WTC11 (cell line): ENCODE measurements around the gene BPIFB2. TPM values are rescaled to one million over a fixed set of nuclear protein-coding genes. Genes with fewer than 3 reads are reported as not detected.

ENCODE experiments used
- ATAC-seq: fragments of 200-7000 bp; cut with Tn5 transposase; 2 replicates; pipeline ENCODE4 v1.10.0; 2021; ENCODE audit warnings: mild to moderate bottlenecking, moderate library complexity
- CTCF ChIA-PET: fragments of 300-600 bp; sonication (Branson Sonifier 250); formaldehyde crosslinking; loops from one replicate; lab custom pipeline; 2021; ENCODE audit warnings: antibody characterized with exemption; lab: Charles Lee
- POLR2A ChIA-PET: fragments of 350-600 bp; sonication (Branson Sonifier 250); formaldehyde crosslinking; loops from one replicate; lab custom pipeline; 2021; ENCODE audit warnings: antibody characterized with exemption; lab: Charles Lee
- DNase-seq: peaks from one replicate; pipeline ENCODE4 v3.0.0; 2021; ENCODE audit warnings: low spot score
- H3K27ac Mint-ChIP-seq: 2 replicates; pipeline ENCODE4 v1.8.0; 2021; ENCODE audit warnings: mixed read lengths
- H3K27me3 Mint-ChIP-seq: 2 replicates; pipeline ENCODE4 v1.8.0; 2021; ENCODE audit warnings: low read depth, mild to moderate bottlenecking, moderate library complexity, mixed read lengths
- H3K36me3 Mint-ChIP-seq: 2 replicates; pipeline ENCODE4 v1.8.0; 2021; ENCODE audit warnings: mixed read lengths
- H3K4me1 Mint-ChIP-seq: 2 replicates; pipeline ENCODE4 v1.8.0; 2022; ENCODE audit warnings: mixed read lengths
- H3K4me3 Mint-ChIP-seq: 2 replicates; pipeline ENCODE4 v1.8.0; 2021; ENCODE audit warnings: mild to moderate bottlenecking, moderate library complexity, mixed read lengths
- H3K9me3 Mint-ChIP-seq: 2 replicates; pipeline ENCODE4 v1.8.0; 2021; ENCODE audit warnings: mixed read lengths
- ATF1 ChIP-seq: sonication (generic); formaldehyde crosslinking; IDR thresholded peaks from 2 replicates; pipeline ENCODE4 v1.8.1; 2023; ENCODE audit warnings: mild to moderate bottlenecking, moderate library complexity, missing genetic modification reagents
- FOXP4 ChIP-seq: sonication (generic); formaldehyde crosslinking; IDR thresholded peaks from 2 replicates; pipeline ENCODE4 v1.8.0; 2022; ENCODE audit warnings: mild to moderate bottlenecking, missing genetic modification reagents
- JUN ChIP-seq: sonication (generic); formaldehyde crosslinking; IDR thresholded peaks from 2 replicates; pipeline ENCODE4 v1.8.0; 2023; ENCODE audit warnings: mild to moderate bottlenecking, missing genetic modification reagents
- MYBL2 ChIP-seq: sonication (generic); formaldehyde crosslinking; IDR thresholded peaks from 2 replicates; pipeline ENCODE4 v1.8.1; 2023; ENCODE audit warnings: mild to moderate bottlenecking, moderate library complexity, missing genetic modification reagents
- SOX15 ChIP-seq: fragments of 250-450 bp; sonication (Bioruptor Pico); IDR thresholded peaks from 2 replicates; pipeline ENCODE4 v1.9.0; 2021; ENCODE audit warnings: mild to moderate bottlenecking
- USF1 ChIP-seq: sonication (generic); formaldehyde crosslinking; IDR thresholded peaks from 2 replicates; pipeline ENCODE4 v1.8.0; 2022; ENCODE audit warnings: mild to moderate bottlenecking, missing genetic modification reagents
- ZMAT4 ChIP-seq: fragments of 250-450 bp; sonication (Bioruptor Pico); IDR thresholded peaks from 2 replicates; pipeline ENCODE4 v1.9.0; 2021; ENCODE audit warnings: mild to moderate bottlenecking
- ZNF416 ChIP-seq: fragments of 250-450 bp; sonication (Bioruptor Pico); IDR thresholded peaks from 2 replicates; pipeline ENCODE4 v1.9.0; 2021; ENCODE audit warnings: mild to moderate bottlenecking, inconsistent platforms
- ZNF532 ChIP-seq: fragments of 250-450 bp; sonication (Bioruptor Pico); IDR thresholded peaks from 2 replicates; pipeline ENCODE4 v1.9.0; 2021; ENCODE audit warnings: mild to moderate bottlenecking, borderline replicate concordance
- total RNA-seq: library from RNA; stranded (reverse); gene quantifications from 3 replicates; pipeline ENCODE4 v1.2.3, GENCODE V29; 2021
- TF ChIP-seq, protein P1 (sequence below): sonication (generic); formaldehyde crosslinking; IDR thresholded peaks from 2 replicates; pipeline ENCODE4 v1.8.0; 2023; ENCODE audit warnings: missing genetic modification reagents
- TF ChIP-seq, protein P2 (sequence below): sonication (generic); formaldehyde crosslinking; IDR thresholded peaks from 2 replicates; pipeline ENCODE4 v1.8.1; 2023; ENCODE audit warnings: mild to moderate bottlenecking, missing genetic modification reagents
- TF ChIP-seq, protein P3 (sequence below): sonication (generic); formaldehyde crosslinking; IDR thresholded peaks from 2 replicates; pipeline ENCODE4 v1.8.1; 2022; ENCODE audit warnings: missing genetic modification reagents, borderline replicate concordance

Gene BPIFB2
- total RNA-seq, 1 experiment from 2014 or later, result 0.09 TPM

GRCh38 chr20:32960222-32960518, 47.3 kb upstream of the BPIFB2 start:
- ChIA-PET CTCF (interaction anchor here (1.5 to 1.7 kb wide), 2 partner anchors 15 to 17 kb away, joined by 4 to 7 read pairs; no protein-coding TSS in a partner anchor), POLR2A (interaction anchor here (0.6 kb wide), 1 partner anchor 275 kb away, joined by 6 read pairs; no protein-coding TSS in a partner anchor)
- no peak overlapping the region for H3K27ac Mint-ChIP-seq
- H3K27me3 Mint-ChIP-seq, result peaks cover 12% of the 10 kb centered on the region
- no peak overlapping the region for H3K4me3 Mint-ChIP-seq
- no peak for TF ChIP-seq ZMAT4 (CRISPR knock-in tag)
- TF ChIP-seq ZNF532 (CRISPR knock-in tag), result no peak
- no peak for TF ChIP-seq JUN (CRISPR knock-in tag)
- no peak for TF ChIP-seq MYBL2
- TF ChIP-seq, protein P1, sequence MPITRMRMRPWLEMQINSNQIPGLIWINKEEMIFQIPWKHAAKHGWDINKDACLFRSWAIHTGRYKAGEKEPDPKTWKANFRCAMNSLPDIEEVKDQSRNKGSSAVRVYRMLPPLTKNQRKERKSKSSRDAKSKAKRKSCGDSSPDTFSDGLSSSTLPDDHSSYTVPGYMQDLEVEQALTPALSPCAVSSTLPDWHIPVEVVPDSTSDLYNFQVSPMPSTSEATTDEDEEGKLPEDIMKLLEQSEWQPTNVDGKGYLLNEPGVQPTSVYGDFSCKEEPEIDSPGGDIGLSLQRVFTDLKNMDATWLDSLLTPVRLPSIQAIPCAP (CRISPR knock-in tag), result no peak
- TF ChIP-seq, protein P2, sequence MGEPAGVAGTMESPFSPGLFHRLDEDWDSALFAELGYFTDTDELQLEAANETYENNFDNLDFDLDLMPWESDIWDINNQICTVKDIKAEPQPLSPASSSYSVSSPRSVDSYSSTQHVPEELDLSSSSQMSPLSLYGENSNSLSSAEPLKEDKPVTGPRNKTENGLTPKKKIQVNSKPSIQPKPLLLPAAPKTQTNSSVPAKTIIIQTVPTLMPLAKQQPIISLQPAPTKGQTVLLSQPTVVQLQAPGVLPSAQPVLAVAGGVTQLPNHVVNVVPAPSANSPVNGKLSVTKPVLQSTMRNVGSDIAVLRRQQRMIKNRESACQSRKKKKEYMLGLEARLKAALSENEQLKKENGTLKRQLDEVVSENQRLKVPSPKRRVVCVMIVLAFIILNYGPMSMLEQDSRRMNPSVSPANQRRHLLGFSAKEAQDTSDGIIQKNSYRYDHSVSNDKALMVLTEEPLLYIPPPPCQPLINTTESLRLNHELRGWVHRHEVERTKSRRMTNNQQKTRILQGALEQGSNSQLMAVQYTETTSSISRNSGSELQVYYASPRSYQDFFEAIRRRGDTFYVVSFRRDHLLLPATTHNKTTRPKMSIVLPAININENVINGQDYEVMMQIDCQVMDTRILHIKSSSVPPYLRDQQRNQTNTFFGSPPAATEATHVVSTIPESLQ (CRISPR knock-in tag), result no peak
- TF ChIP-seq ATF1 (CRISPR knock-in tag), result no peak
- TF ChIP-seq USF1 (CRISPR knock-in tag), result no peak
- TF ChIP-seq, protein P3, sequence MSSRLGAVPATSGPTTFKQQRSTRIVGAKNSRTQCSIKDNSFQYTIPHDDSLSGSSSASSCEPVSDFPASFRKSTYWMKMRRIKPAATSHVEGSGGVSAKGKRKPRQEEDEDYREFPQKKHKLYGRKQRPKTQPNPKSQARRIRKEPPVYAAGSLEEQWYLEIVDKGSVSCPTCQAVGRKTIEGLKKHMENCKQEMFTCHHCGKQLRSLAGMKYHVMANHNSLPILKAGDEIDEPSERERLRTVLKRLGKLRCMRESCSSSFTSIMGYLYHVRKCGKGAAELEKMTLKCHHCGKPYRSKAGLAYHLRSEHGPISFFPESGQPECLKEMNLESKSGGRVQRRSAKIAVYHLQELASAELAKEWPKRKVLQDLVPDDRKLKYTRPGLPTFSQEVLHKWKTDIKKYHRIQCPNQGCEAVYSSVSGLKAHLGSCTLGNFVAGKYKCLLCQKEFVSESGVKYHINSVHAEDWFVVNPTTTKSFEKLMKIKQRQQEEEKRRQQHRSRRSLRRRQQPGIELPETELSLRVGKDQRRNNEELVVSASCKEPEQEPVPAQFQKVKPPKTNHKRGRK, result no peak
- TF ChIP-seq ZNF416 (CRISPR knock-in tag), result no peak
- no peak for TF ChIP-seq SOX15 (CRISPR knock-in tag)
- TF ChIP-seq FOXP4, result no peak
- DNase-seq, result no peak
- H3K36me3 Mint-ChIP-seq, result peaks cover 14% of the 10 kb centered on the region
- H3K9me3 Mint-ChIP-seq, result peaks cover 31% of the 10 kb centered on the region
- ATAC-seq, result no peak
- H3K4me1 Mint-ChIP-seq, result peaks cover 6% of the 10 kb centered on the region
